GM20431 (cell line): ENCODE results near the gene DMD.

Experiments
- in situ Hi-C: fragments of 300-500 bp; cut with MseI, MboI; formaldehyde crosslinking; loops from one replicate; pipeline ENCODE4 v1.15.0; 2020; ENCODE audit warnings: low sequenced_read_pairs; ENCODE audit not compliant: unreplicated experiment

Gene DMD

DNA sequence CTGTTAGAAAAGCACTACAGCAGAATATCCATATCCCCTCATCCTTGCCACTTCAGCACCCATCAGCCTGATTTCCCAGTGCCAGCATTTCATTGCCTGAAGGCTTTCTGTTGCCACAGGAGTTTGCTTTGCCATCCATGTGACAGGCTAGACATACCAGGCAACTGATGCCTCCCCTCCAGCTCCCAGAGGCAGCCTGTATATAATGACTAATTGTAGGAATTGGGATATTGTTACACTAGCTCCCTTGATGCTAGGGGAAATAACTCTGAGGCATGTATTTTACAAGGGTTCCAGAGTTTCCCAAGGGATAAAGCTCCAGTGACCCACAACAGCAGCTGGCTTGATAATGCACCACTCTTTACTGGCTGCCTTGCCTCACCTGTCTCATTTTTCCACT lies 1531.5 kb downstream of the DMD start:
- in situ Hi-C loops, result no loop called here

DNA sequence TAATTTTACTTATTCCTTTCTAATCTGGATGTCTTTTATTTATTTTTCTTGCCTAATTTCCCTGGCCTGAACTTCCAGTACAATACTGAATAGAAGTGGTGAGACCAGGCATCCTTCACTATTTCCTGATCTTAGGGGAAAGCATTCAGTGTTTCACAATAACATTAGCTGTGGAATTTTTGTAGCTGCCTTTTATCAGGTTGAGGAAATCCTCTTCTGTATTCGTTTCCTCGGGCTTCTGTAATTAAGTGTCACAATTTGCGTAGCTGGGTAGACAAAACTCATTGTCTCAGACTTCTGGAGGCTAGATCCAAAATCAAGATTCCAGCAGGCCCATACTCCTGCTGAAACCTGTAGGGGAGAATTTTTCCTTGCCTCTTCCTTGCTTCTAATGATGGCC lies 1541.1 kb downstream of the DMD start:
- in situ Hi-C loops, result loop anchor here (25.0 kb wide), 1 partner anchor 633 kb away; no protein-coding TSS in a partner anchor

DNA sequence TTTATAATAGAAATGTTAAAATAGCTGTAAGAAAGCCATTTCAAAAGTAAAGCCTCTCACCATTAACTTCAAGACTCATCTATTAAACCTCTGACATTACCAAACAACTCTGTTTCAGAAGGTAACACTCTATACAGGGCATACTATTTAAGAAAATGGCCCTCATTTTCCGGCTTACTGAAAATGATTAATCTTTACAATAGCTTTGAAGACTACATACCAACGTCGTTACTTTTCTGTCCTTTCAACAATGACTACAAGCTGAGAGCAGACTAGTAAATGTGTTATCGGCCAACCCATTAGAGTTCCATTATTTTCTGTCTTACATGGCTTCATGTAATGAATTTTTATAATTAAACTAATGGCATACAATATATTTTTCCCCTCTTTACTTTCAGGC lies 1545.9 kb downstream of the DMD start:
- in situ Hi-C loops, result loop anchor here (25.0 kb wide), 1 partner anchor 628 kb away; no protein-coding TSS in a partner anchor

DNA sequence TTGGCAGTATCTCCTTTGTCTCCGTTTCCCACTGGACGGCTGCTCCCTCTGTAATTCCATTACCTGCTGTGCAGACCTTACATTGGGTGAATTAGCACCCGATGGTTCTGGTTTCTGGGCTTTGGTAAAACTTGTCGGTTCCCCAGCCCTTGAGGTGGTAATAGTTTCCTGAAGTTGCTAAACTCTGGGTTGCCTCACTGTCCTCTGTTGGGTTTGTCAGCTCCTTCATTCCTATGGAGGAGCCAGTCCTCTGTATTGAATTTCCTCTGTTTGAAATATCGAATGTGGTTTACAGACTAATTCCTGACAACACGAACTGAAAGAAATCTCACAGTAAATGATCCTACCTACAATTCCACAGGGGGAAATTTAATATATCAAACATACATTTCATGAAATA lies 1548.2 kb downstream of the DMD start:
- in situ Hi-C loops, result loop anchor here (25.0 kb wide), 1 partner anchor 626 kb away; no protein-coding TSS in a partner anchor

DNA sequence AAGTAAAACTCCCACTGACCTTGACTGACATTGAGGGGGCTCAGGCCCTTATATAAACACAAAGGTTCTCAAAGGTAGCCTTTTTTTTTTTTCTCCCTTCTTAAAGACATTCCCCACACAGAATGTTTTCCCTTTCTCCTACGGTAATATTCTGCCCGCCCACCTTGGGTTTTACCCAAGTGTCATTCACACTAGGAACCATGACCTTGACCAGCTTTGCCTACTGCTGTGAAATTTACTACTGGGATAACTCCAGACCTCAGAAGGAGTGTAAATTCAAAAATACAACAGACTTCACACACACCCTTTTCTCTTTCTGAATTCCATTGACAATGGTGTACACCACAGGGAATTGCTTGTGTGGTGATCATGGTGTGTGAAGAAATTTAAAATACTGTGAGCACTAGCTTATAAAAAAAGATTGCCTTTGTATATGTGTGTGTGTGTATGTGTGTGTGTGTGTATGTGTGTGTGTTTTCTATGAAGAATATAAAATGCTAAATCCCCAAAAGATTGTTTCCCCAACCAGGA lies 1550.0 kb downstream of the DMD start:
- in situ Hi-C loops, result loop anchor here (25.0 kb wide), 1 partner anchor 624 kb away; no protein-coding TSS in a partner anchor

DNA sequence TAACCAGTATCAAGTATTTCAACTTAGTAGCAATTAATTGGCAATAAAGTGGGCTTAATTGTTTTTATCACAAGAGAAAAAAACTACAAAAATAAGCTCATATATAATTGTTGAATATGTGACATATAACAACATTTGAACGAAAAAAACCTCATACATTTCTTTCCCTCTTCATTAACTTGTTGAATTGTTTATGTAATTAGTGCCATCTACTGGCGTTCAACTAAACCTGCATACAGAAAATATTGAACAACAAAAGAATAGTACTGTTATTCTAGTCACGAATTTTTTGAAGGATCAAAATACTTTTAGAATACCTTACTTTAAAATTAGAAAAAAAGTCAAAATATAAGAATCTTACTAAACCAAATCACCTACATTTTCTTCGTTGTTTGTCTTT lies 1553.0 kb downstream of the DMD start:
- in situ Hi-C loops, result loop anchor here (25.0 kb wide), 1 partner anchor 621 kb away; no protein-coding TSS in a partner anchor

DNA sequence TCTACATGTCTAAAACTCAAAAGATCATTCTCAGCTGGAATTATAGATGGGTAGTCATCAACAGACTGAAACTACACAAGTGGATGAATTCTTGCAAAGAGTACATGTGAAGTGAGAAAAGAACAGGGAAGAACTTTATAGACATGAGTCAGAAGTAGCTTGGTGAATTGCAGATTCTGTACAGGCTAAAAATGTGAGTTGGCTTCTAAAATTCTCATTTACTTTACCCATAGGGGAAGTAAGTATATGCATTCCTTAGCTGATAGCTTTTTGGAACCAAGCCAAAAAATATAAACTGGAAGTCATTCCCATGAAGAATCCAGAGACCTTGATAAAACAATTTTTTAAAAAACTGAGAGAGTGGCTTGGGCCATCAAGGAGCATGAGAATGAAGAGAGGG lies 1555.3 kb downstream of the DMD start:
- in situ Hi-C loops, result loop anchor here (25.0 kb wide), 1 partner anchor 619 kb away; no protein-coding TSS in a partner anchor

DNA sequence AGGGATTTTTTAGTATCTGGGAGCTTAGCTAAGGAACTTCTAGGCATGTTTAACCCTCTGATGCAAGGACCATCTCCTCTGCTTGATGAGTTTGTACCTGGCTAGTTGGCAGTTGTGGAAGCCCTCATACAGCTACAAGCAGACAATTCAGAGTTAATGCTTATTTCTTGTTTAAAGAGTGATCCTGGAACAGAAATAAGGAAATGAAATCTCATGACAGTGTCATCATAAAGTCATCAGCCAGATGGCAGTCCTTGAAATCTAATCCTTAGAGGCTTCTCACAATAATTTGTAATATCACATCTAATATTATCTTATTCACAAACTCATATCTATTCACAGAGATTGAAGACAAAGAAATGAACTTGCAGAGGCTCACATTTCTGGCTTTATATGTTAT lies 1557.9 kb downstream of the DMD start:
- in situ Hi-C loops, result loop anchor here (25.0 kb wide), 1 partner anchor 616 kb away; no protein-coding TSS in a partner anchor

DNA sequence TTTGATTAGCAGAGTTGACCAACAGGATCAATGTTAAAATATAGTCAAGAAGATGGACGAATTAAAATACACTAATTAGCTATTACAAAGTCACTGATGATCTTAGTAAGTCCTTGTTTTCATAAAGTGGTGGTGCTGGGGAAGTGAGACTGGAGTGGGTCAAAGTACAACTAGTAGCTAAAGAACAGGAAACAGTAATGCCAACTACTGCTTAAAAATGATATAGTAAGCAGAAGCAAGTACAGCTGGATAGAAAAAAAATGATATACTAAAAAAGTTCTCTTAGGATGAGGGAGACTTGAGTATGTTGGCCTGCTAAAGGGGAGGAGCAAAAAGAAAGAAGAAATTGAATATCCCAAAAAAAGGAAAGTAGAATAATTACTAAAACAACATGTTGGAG lies 1558.7 kb downstream of the DMD start:
- in situ Hi-C loops, result loop anchor here (25.0 kb wide), 1 partner anchor 615 kb away; no protein-coding TSS in a partner anchor

DNA sequence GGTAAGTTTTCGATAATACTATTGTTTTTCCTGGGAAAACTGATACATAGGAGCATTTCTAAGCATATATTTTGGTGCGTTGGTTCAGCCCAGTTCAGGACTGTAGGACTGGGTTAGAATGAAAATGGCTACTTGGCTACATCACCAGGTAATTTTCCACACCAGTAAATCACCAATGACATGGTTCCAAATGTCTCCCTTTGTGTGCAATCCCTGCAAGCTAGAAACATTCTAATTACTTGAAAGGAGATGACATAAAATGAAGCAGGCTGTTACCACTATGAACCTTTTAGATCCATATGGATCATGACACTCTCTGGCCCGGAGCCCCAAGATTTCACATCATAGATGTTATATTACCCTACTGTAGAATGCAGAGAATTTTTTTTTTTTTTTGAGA lies 1562.1 kb downstream of the DMD start:
- in situ Hi-C loops, result no loop called here

DNA sequence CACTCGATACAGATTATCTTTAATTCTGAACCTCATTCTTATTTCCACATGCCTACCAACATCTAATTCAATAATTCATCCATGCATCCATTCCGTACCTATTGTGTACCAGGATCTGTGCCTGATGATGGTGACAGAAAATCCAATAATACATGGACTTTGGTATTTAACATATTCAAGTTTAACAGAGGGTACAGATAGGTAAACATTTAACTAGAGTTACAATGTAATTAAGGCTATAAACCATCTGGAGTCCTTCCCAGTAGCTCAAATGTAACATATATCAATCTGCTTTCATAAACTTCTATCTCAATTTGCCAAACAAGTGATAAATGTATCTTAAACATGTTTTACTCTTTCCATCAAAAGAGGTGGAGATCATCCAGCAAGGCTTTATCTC lies 1578.0 kb downstream of the DMD start:
- in situ Hi-C loops, result no loop called here

DNA sequence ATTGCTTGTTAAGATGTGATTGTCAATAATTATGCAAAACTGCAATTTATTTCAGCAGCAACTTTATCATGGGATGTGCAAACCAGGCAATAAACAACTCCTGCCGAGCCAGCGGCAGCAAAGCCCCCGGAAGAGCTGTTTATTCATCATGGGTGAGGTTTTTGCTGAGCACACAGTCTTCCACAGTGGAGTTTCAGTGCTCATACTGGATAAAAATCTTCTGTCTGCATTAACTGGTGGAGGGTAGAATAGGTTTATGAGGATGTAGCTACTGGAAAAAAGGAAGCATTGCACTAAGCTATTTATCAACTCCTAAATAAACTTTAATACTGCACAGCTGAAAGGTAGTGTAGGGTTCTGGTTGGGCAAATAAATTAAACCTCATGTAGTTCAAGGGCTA lies 1582.2 kb downstream of the DMD start:
- in situ Hi-C loops, result no loop called here

DNA sequence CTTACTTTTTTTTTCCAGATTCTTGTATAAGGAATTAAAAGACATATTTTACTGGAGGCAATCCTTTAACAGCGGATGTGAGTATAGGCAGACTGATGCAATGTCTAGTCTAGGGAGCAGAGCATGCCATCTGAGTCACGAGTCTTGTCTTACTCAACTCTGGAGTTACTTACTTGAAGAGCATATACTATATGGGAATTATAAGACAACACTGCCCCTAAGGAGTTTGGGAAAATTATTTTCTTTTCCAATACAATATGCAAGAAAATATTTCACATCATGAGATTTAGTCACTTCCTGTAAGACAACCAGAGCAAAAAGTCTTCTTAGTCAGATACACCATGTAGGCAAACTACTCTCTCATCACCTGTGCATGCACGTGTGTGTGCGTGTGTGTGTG lies 1602.2 kb downstream of the DMD start:
- in situ Hi-C loops, result no loop called here

DNA sequence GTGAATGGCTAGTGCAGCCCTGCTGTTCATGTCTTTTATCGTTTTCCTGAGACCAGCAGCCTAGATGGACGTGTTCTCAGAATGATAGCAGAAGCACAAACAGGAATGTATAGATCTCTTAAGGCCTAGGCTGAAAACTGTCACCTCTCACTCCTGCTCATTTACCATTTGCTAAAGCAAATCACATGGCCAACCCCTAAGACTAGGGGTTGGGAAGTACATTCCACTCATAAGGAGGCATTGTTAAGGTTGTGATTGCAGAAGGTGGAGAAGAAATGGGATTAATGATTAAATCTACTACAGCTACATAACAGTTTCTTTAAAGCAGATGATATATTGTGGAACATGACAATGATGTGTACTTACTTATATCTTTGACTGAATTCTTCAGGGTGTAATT lies 1602.7 kb downstream of the DMD start:
- in situ Hi-C loops, result no loop called here

DNA sequence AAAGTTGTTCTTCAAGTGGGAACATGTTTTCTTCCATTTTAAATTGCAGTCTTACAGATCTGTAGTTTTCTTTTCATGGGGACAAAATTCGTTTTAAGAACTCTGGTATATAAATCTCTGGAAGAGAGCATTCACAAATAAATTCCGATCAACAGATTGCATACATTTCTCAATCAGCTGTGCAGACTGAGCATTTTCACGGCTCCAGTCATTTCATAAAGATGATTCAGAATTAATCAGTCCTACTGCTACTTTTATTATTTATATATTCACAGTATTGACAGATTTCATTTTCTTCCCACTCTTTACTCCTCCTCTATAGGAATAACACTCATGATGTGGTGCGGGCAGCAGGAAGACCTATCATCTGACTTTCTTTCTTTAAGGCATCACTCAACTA lies 1604.6 kb downstream of the DMD start:
- in situ Hi-C loops, result no loop called here

DNA sequence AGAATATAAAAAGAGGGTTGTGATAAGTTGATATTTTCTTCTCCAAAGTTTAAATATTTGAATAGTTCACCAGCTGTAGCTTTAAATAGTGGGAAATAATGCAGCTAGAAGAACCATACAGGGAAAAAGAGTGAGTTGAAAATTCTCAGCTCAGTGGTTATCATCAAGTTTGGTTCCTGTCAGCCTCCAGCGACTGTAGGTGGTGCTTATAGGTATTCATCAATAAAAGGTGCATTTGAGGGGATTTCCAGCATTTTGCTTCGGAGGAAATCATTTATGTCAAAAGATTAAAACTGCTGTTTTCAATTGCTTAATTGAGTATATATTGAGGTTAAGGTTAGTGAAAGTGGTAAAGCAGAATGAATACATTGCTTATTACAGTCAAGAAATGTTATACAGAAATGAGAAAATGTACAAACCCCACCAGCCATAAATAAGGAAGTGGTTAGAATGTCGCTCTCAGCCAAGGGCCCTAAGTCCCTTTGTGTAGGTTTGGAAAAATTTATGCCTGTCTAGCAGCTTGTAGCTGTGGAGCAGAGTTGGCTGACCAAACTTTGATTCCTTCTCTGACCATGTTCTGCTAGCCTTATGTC lies 1606.6 kb downstream of the DMD start:
- in situ Hi-C loops, result no loop called here

DNA sequence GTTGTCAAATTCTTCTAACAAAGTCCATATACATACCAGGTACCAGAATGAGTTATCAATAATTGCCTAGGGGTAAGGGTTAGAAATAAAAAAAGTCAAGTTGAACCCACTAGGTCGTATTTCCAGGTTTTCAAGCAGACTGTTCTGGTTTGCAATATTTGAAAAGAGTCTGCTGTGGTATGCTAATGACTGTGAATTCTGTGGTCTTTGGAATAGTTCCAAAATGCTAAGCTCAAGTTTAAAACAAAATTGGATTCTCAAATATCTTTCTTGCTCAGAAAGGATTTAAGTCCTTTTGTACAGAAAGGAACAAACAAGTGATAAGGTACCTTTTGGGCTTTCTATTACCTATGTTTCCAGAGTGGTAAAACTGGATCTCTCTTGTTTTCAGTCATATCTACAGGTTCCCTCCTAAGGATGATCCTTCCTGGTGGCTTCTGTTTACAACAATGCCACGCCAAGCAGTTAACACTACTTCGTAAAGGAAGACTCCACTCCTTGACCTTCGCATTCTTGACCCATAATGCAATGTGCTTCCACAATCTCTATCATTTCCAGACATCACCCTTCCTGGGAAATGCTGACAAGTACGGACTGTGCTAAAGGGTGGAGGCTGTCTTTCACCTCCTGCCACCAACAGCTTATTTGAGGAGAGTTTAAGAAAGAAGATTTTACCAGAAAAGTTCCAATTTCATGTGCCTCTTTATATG lies 1607.8 kb downstream of the DMD start:
- in situ Hi-C loops, result no loop called here

DNA sequence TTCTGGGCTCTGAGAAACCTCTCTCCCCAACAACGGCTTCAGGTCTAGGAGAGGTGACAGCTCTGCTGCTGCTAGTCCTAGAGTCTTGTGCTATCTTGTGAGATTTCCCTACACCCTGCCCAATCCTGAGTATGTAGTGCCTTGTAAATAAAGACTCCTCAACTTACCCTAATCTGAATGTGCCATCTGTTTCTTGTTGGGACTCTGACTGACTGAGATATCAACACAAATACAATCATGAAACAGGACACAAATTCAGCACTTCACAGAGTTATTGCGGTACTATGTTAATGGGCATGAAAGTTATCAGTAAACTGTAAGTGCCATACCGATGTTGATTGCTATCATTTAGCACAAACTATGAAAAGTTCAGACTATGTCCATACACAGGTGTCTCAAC lies 1610.5 kb downstream of the DMD start:
- in situ Hi-C loops, result no loop called here

DNA sequence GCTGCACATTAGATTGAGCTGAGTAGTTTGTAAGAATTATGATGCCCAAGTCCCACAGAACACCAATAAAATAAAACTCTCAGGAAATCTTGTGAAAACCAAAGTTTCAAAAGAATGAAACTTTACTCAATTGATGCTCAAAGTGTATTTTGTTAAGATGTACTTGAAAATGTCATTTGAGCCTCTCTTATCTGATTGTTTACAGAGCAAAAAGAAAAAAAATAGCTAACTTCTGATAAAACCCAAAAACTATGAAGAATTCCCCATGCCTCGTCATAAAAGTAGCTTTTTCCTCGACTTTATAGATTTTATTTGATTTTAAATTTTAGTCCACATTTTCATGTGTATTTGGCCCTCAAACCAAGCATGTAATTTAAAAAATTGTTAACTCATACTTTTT lies 1618.0 kb downstream of the DMD start:
- in situ Hi-C loops, result no loop called here

DNA sequence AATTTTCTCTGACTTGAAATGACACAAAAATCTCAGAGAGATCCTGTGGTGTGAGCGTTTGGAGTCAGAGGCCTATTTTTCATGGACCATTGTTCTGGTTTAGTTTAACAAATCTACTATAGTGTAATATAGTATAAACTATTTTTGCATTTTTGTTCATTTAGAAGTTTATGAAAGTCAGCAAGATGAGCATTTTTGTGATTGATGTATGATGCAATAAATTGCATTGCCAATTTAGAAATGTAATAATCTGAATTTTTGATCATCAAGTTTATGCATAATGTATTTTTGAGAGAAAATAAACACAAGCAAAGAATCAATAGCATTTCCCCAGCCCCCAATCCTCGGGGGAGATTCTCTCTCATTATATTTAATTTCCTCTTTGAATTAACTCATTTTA lies 1620.0 kb downstream of the DMD start:
- in situ Hi-C loops, result no loop called here

DNA sequence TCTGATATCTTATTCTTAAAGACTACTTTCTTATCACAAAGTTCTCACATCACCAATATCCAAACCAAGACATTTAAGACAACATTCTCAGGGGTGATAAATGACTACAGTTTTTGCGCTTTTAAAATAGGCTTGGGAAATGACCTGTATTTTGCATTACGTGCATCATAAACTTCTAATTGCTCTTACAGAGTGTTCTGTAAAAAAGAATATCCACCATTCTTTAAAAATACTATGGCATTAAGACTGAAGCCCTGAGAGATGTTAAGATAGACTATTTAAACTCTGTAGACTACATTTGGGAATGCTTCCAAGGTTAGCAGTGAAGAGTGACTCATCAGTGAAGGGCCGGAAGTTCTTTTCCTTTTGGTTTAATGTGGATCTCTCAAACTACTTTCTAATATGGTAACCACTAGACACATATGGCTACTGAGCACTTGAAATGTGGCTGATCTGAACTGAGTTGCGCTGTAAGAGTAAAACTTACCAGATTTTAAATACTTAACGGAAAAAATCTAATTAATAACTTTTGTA lies 1620.7 kb downstream of the DMD start:
- in situ Hi-C loops, result no loop called here
